Fibroblast of lung (primary cell): Measurements from ENCODE around the gene SNAPC2.

Experiments used
- EZH2 ChIP-seq: IDR thresholded peaks from 2 replicates; pipeline ENCODE4 v1.5.1; 2012; ENCODE audit warnings: low read length, control low read depth, mild to moderate bottlenecking; ENCODE audit errors: missing control alignments
- TF ChIP-seq, protein P1 (sequence below), 2 donors: IDR thresholded peaks in 1 of 2; conservative IDR thresholded peaks in 1 of 2; 1 replicate in 1 of 2; 2 replicates in 1 of 2; pipeline ENCODE4 v1.5.1; 2011 to 2012; ENCODE audit warnings: low read length in 2 of 2, control low read depth in 1 of 2, inconsistent platforms in 1 of 2, low read depth in 1 of 2, mild to moderate bottlenecking in 1 of 2

DNA sequence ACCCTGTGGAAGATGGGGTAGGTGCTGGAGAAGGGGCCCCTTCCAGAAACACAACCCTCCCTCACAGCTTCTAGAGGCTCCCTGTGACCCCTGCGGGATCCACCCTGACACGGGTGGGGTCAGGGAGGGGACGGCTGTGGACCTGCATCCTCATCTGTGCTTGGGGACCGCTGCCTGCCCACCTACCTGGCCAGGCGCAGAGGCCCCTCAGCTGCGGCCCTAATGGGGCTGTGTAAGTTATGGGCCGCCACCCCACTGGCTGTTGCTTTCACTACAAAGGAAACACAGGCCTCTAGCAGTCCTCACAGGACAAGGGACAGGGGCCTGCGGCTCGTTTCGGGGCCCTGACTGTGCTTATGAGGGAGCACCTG is 12.8 kb downstream of the SNAPC2 start:
- TF ChIP-seq, protein P1, sequence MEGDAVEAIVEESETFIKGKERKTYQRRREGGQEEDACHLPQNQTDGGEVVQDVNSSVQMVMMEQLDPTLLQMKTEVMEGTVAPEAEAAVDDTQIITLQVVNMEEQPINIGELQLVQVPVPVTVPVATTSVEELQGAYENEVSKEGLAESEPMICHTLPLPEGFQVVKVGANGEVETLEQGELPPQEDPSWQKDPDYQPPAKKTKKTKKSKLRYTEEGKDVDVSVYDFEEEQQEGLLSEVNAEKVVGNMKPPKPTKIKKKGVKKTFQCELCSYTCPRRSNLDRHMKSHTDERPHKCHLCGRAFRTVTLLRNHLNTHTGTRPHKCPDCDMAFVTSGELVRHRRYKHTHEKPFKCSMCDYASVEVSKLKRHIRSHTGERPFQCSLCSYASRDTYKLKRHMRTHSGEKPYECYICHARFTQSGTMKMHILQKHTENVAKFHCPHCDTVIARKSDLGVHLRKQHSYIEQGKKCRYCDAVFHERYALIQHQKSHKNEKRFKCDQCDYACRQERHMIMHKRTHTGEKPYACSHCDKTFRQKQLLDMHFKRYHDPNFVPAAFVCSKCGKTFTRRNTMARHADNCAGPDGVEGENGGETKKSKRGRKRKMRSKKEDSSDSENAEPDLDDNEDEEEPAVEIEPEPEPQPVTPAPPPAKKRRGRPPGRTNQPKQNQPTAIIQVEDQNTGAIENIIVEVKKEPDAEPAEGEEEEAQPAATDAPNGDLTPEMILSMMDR (conservative IDR thresholded peaks at IDR 0.05 in 1 of 2, IDR thresholded peaks at IDR 0.05 in 1 of 2; ENCODE audit: low read depth in 1 of 2, low read length in 2 of 2): no peak
- TF ChIP-seq EZH2: no peak
